ENCODE data around the gene CELF2. TPM values are rescaled to one million over a fixed set of nuclear protein-coding genes. Genes with fewer than 3 reads are reported as not detected.

Gene CELF2
- total RNA-seq, 4 donors from 2014 or later, result 27.0 to 44.1 (median 31.3) TPM

DNA sequence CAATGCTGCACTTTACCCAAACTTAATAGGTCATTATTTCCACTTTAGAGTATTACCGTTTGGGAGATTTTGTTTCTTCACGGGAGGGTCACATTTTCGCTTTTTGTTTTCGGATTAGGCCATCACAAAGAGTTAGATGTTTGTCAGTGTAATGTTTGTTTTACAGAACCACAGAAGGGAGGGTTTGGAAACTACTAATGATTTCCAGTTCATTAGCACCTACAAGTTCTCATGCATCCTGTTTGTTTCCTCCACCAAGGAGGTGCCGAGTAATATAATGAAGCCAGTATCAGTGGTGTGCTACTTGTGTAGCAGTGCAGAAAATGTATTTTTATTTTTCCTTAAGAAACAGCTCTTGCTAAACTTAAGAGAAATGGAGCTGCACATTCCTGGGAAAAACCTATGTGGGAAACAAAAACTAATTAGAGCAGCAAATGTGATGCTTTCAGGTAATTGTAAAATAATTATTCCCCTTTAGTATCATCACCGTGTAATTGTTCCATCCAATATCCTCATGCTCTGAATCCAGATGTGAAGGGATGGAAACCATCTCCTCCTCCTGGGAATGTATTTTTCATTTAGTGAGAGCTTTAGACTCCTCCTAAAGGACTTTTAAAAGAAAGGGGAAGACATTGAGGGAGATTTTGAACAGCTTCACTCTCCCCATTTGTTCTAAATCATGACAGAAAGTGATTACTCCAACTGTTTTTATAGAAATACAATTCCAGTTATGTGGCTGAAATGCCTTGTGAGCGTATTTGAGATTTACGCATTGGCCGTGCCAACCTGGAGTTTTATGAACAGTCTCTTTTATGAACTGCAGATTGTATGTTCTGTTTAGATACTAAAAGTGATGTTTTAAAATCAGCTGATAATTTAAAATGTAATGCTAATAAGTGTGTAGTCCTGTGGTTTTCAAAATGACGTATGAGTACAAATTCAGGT lies 5.6 kb downstream of the CELF2 start:
- in situ Hi-C loops (cut with MboI; ENCODE audit: low pct_ligation_motif_present in 1 of 4, low pct_unique_long_range_greater_than_20kb in 1 of 4, low sequenced_read_pairs in 3 of 4), result no loop called here
- 77 to 79% methylated on average over 10 of the region's 10 CpGs for WGBS, 2 donors (ENCODE audit: low coverage in 1 of 2)

DNA sequence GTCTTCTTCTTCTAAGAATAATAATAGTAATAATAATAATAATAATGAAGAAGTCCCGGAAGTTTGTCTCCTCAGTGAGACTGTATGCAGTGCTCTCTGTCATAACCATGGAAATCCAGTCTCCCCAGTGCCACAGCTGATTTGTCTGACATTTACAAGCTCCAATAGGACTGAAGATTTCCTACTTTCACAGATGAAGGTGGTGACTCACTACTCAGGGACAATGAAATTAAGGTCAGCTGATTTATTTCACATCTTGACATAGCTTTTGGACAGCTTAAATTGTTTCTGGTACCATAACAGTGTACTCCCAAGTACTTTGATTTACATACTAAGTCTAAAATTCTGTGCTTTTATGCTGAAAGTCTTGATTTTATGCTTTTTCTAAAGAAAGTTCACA lies 6.9 kb downstream of the CELF2 start:
- H3K9me3 ChIP-seq, result no peaks in the 10 kb centered on the region
- in situ Hi-C loops (cut with MboI; ENCODE audit: low pct_ligation_motif_present in 1 of 4, low pct_unique_long_range_greater_than_20kb in 1 of 4, low sequenced_read_pairs in 3 of 4), result no loop called here
- DNase-seq, result no peak
- peaks cover under 1% of the 10 kb centered on the region for H3K27me3 ChIP-seq
- H3K4me3 ChIP-seq, result no peak overlapping the region
- H3K36me3 ChIP-seq, result no peaks in the 10 kb centered on the region
- peaks cover 0 to 26% (median 19%) of the 10 kb centered on the region in 4 donors for H3K4me1 ChIP-seq
- H3K27ac ChIP-seq, result no peak overlapping the region
- intact Hi-C loops (cut with DNase I; ENCODE audit: low total_unique reads), result no loop called here
- WGBS, 2 donors (ENCODE audit: low coverage in 1 of 2), result 88% methylated on average over 1 of the region's 1 CpG
- peak in 2 of 3 donors; percentile 15 to 46 for TF ChIP-seq POLR2AphosphoS5 (IDR thresholded peaks at IDR 0.05)
- no peak for TF ChIP-seq POLR2A (IDR thresholded peaks at IDR 0.05)
- TF ChIP-seq, protein P1, sequence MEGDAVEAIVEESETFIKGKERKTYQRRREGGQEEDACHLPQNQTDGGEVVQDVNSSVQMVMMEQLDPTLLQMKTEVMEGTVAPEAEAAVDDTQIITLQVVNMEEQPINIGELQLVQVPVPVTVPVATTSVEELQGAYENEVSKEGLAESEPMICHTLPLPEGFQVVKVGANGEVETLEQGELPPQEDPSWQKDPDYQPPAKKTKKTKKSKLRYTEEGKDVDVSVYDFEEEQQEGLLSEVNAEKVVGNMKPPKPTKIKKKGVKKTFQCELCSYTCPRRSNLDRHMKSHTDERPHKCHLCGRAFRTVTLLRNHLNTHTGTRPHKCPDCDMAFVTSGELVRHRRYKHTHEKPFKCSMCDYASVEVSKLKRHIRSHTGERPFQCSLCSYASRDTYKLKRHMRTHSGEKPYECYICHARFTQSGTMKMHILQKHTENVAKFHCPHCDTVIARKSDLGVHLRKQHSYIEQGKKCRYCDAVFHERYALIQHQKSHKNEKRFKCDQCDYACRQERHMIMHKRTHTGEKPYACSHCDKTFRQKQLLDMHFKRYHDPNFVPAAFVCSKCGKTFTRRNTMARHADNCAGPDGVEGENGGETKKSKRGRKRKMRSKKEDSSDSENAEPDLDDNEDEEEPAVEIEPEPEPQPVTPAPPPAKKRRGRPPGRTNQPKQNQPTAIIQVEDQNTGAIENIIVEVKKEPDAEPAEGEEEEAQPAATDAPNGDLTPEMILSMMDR (IDR thresholded peaks at IDR 0.05), result no peak
- TF ChIP-seq EP300 (IDR thresholded peaks at IDR 0.05; ENCODE audit: low read depth), result no peak

More for the DNA sequence above, 5.6 kb downstream of the CELF2 start:
- Histone ChIP-seq H3K36me3 (no peaks in the 10 kb centered on the region), H3K4me1 (peaks cover 0 to 31% (median 22%) of the 10 kb centered on the region in 4 donors), H3K27ac (no peak overlapping the region), H3K4me3 (no peak overlapping the region), H3K27me3 (peaks cover 5% of the 10 kb centered on the region), H3K9me3 (no peaks in the 10 kb centered on the region)
- intact Hi-C loops (cut with DNase I; ENCODE audit: low total_unique reads), result no loop called here
- TF ChIP-seq EP300 (IDR thresholded peaks at IDR 0.05; ENCODE audit: low read depth), result no peak
- TF ChIP-seq, protein P1 (IDR thresholded peaks at IDR 0.05), result no peak
- TF ChIP-seq POLR2AphosphoS5 (IDR thresholded peaks at IDR 0.05), result no peak
- no peak for TF ChIP-seq POLR2A (IDR thresholded peaks at IDR 0.05)
- no peak for DNase-seq

DNA sequence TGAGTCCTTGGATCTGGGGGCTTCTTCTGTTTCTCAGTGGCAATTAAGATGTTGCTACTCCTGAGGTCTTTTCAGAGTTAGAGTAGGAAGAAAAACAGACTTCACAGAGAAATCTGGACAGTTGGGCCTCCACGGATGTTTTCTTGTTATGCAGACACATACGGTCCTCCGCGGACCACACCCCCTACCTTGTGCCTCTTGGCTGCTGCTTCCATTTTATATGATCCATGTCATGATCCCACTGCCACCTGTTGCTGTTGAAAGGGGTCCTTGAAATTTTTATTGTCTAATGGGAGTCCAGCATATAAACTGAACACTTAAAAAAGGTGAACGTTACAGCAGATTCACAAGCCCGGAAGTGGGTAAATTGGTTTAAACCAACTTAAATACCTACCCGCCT lies 8.3 kb downstream of the CELF2 start:
- in situ Hi-C loops (cut with MboI; ENCODE audit: low pct_ligation_motif_present in 1 of 4, low pct_unique_long_range_greater_than_20kb in 1 of 4, low sequenced_read_pairs in 3 of 4) (loop anchor here in 3 of 4 donors (25.0 kb wide), 2 partner anchors 1414 to 1689 kb away; no protein-coding TSS in a partner anchor), intact Hi-C loops (cut with DNase I; ENCODE audit: low total_unique reads) (no loop called here)
- Histone ChIP-seq H3K4me1 (peaks cover 0 to 12% (median 9%) of the 10 kb centered on the region in 4 donors), H3K4me3 (no peak overlapping the region), H3K9me3 (no peaks in the 10 kb centered on the region), H3K36me3 (no peaks in the 10 kb centered on the region), H3K27me3 (no peaks in the 10 kb centered on the region), H3K27ac (no peak overlapping the region)
- 67% methylated on average over 7 of the region's 7 CpGs for WGBS, 2 donors (ENCODE audit: low coverage in 1 of 2)
- TF ChIP-seq POLR2AphosphoS5 (IDR thresholded peaks at IDR 0.05), result no peak
- TF ChIP-seq, protein P1 (IDR thresholded peaks at IDR 0.05), result no peak
- no peak for TF ChIP-seq POLR2A (IDR thresholded peaks at IDR 0.05)
- TF ChIP-seq EP300 (IDR thresholded peaks at IDR 0.05; ENCODE audit: low read depth), result no peak
- no peak for DNase-seq

DNA sequence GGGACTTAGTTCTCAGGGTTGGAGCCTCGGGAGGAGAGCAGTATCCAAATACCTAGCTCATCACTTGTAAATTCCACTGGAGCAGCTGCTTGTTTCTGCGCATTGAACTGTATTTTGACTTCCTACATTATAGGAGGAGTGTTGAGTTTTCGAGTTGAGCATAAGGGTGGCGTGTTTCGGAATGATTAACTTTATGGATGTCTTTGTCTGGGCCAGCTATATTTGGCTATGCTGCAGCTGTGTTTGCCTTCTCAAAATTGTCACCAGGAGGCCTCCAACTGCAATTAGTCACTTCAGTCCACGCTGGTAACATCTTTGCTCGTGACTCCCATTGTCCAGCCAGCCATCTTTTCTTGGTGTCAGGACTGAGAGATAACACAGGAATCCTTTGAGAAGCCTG lies 9.1 kb downstream of the CELF2 start:
- H3K36me3 ChIP-seq, result no peaks in the 10 kb centered on the region
- peak overlapping the region in 2 of 4 donors; percentile 5 to 50 for H3K27ac ChIP-seq
- no peak for DNase-seq
- intact Hi-C loops (cut with DNase I; ENCODE audit: low total_unique reads), result no loop called here
- 40 to 61% methylated on average over 2 to 7 of the region's 7 CpGs for WGBS, 2 donors (ENCODE audit: low coverage in 1 of 2)
- H3K4me1 ChIP-seq, result peaks cover 0 to 12% (median 9%) of the 10 kb centered on the region in 4 donors
- no peaks in the 10 kb centered on the region for H3K9me3 ChIP-seq
- H3K27me3 ChIP-seq, result no peaks in the 10 kb centered on the region
- TF ChIP-seq POLR2AphosphoS5 (IDR thresholded peaks at IDR 0.05) (no peak), EP300 (IDR thresholded peaks at IDR 0.05; ENCODE audit: low read depth) (no peak), POLR2A (IDR thresholded peaks at IDR 0.05) (no peak)
- TF ChIP-seq, protein P1 (IDR thresholded peaks at IDR 0.05), result no peak
- H3K4me3 ChIP-seq, result no peak overlapping the region
- in situ Hi-C loops (cut with MboI; ENCODE audit: low pct_ligation_motif_present in 1 of 4, low pct_unique_long_range_greater_than_20kb in 1 of 4, low sequenced_read_pairs in 3 of 4), result loop anchor here in 3 of 4 donors (25.0 kb wide), 2 partner anchors 1414 to 1689 kb away; no protein-coding TSS in a partner anchor
